ENCODE measurements around the gene PPP2R3B. TPM values are rescaled to one million over a fixed set of nuclear protein-coding genes. Genes with fewer than 3 reads are reported as not detected.
"Not testable (repeated sequence)": the region's sequence is repeated elsewhere in the genome, so short reads cannot be mapped to it uniquely, and the experiment has no call there.

Gene PPP2R3B
- total RNA-seq, 2 experiments from 2014 or later: 25.5 to 30.6 TPM

- Mint-ChIP-seq H3K4me1 (peaks cover 7% of the 10 kb centered on the region), H3K9me3 (no peaks in the 10 kb centered on the region), H3K27ac (peak overlapping the region; percentile 72), H3K27me3 (peaks cover 3% of the 10 kb centered on the region), H3K4me3 (peak overlapping the region; percentile 70), H3K36me3 (no peaks in the 10 kb centered on the region)
- DNase-seq: peak; percentile 61
These were observed 404 bp downstream of the PPP2R3B start for GRCh38 chrX:386239-386767.

DNA sequence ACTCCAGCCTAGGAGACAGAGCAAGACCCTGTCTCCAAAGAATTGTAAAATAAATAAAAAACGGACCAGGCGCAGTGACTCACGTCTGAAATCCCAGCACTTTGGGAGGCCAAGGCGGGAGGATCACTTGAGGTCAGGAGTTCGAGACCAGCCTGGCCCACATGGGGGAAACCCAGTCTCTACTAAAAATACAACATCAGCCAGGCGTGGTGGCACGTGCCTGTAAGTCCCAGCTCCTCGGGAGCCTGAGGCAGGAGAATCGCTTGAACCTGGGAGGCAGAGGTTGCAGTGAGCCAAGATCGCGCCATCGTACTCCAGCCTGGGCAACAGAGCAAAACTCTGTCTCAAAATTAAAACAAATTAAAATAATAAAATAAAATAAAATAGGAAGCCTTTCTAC is 971 bp downstream of the PPP2R3B start:
- H3K9me3 Mint-ChIP-seq, H3K4me1 Mint-ChIP-seq, DNase-seq, H3K27me3 Mint-ChIP-seq, H3K36me3 Mint-ChIP-seq: not testable (repeated sequence)
- peak overlapping the region; percentile 70 for H3K4me3 Mint-ChIP-seq
- H3K27ac Mint-ChIP-seq: peak overlapping the region; percentile 72

DNA sequence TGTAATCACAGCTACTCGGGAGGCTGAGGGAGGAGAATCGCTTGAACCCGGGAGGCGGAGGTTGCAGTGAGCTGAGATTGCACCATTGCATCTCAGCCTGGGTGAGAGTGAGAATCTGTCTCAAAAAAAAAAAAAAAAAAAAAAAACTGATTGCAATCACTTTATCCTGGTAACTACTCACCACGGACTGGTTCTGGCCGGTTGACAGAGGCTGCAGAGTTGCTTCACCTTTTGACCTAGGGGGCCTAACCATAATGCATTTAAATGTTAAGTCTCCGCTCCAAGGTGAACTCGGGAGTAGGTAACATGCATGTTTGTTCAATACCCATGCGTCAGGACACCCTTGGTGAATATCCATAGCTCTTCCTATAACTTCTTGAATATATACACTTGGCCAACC is 1.8 kb downstream of the PPP2R3B start:
- no peak for DNase-seq
- H3K9me3 Mint-ChIP-seq: no peaks in the 10 kb centered on the region
- peaks cover 7% of the 10 kb centered on the region for H3K4me1 Mint-ChIP-seq
- no peak overlapping the region for H3K4me3 Mint-ChIP-seq
- H3K36me3 Mint-ChIP-seq: no peaks in the 10 kb centered on the region
- H3K27me3 Mint-ChIP-seq: peaks cover 3% of the 10 kb centered on the region
- H3K27ac Mint-ChIP-seq: no peak overlapping the region

- Mint-ChIP-seq H3K27me3 (peaks cover 21% of the 10 kb centered on the region), H3K4me1 (peaks cover 17% of the 10 kb centered on the region), H3K36me3 (no peaks in the 10 kb centered on the region), H3K4me3 (no peak overlapping the region), H3K27ac (peak overlapping the region; percentile 29), H3K9me3 (no peaks in the 10 kb centered on the region)
- DNase-seq: peak; percentile 22
These were observed 8.3 kb downstream of the PPP2R3B start for GRCh38 chrX:378443-378842.

- H3K9me3 Mint-ChIP-seq, DNase-seq, H3K4me3 Mint-ChIP-seq, H3K27ac Mint-ChIP-seq, H3K36me3 Mint-ChIP-seq: not testable (repeated sequence)
- Mint-ChIP-seq H3K4me1 (peaks cover 33% of the 10 kb centered on the region), H3K27me3 (peaks cover 39% of the 10 kb centered on the region)
These were observed 10.5 kb downstream of the PPP2R3B start for GRCh38 chrX:376206-376605.

DNA sequence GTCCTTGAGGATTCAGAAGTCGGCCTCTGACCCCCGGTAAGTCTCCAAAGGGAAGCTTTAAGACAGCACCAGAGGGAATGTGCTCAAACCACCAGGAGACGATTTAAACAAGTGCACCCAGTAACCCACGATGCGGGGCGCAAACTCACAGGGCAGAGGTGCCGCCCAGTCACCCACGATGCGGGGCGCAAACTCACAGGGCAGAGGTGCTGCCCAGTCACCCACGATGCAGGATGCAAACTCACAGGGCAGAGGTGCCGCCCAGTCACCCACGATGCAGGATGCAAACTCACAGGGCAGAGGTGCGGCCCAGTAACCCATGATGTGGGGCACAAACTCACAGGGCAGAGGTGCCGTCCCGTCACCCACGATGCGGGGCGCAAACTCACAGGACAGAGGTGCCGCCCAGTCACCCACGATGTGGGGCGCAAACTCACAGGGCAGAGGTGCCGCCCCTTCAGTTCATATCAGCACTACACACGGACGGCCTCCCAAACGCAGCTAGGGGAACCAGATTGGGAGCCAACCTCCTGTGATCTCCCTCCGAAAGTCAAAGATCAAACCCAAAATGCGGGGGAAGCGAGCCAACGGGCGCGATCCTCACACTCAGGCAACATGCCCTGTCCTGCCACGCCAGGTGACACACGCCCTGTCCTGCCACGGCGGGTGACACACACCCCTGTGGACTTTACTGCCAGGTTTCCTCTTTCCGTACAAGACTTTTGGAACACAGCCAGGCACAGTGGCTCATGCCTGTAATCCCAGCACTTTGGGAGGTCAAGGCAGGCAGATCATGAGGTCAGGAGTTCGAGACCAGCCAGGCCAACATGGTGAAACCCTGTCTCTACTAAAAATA is 11.3 kb downstream of the PPP2R3B start:
- Mint-ChIP-seq H3K9me3 (no peaks in the 10 kb centered on the region), H3K36me3 (peaks cover 10% of the 10 kb centered on the region), H3K27ac (no peak overlapping the region), H3K4me1 (peaks cover 33% of the 10 kb centered on the region), H3K27me3 (peaks cover 41% of the 10 kb centered on the region), H3K4me3 (peak overlapping the region; percentile 83)
- DNase-seq: no peak

DNA sequence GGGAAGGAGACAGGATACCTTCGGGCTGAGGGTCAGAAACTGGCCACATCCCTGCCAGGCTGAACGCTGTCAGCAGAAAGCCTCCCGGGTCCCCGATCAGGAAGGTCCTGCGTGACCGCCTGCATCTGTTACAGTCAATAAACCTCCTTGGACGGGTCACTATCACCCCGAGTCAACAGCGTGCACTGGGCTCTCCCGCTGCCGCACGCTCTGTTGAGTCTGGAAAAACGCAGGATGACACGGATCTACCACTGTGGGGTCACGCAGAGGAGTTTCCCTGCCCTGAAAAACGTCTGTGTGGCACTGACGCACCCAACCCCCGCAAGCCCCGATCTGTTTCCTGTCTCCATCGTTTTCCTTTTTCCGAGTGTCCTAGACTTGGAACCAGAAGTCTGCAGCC is 12.1 kb downstream of the PPP2R3B start:
- H3K27me3 Mint-ChIP-seq: peaks cover 41% of the 10 kb centered on the region
- peak overlapping the region; percentile 83 for H3K4me3 Mint-ChIP-seq
- no peak overlapping the region for H3K27ac Mint-ChIP-seq
- peaks cover 33% of the 10 kb centered on the region for H3K4me1 Mint-ChIP-seq
- DNase-seq: peak; percentile 31
- H3K9me3 Mint-ChIP-seq: no peaks in the 10 kb centered on the region
- H3K36me3 Mint-ChIP-seq: peaks cover 10% of the 10 kb centered on the region

DNA sequence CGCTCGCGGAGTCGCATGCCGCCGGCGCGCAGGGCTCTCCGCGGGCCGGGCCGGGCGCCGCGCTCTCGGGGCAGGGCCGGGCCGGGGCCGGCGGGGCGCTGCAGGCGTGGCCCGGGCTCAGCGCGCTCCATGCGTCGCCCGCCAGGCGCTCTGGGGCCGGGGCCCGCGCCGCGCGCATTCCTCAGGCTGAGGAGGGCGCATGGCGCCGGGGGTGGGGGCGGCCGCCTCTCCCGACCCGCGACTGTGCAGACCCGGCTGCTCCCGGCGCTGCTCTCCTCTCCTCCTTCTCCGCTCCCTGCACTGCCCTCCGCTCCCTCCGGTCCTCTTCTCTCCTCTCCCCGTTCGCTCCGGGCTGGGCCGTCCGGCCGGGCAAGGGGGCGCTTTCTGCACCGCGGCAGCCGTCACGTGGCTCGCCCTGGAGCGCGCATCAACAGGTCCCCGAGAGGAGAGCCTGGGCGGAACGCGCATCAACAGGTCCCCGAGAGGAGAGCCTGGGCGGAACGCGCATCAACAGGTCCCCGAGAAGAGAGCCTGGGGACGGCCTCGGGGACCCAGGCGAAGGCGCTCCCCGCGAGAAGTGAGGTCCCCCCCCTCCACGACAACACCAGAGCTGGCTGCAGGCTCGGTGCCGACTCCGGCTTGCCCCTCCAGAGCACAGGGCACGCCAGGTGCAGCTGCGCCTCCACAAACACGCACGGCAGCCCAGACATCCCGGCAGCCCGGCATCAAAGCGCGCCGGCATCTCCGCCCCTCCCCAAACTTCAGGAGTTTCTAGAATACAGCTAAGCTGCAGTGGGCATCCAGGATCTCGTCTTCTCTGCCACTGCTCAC is 12.9 kb downstream of the PPP2R3B start:
- H3K9me3 Mint-ChIP-seq: no peaks in the 10 kb centered on the region
- H3K4me3 Mint-ChIP-seq: peak overlapping the region; percentile 83
- peaks cover 41% of the 10 kb centered on the region for H3K27me3 Mint-ChIP-seq
- peaks cover 33% of the 10 kb centered on the region for H3K4me1 Mint-ChIP-seq
- peaks cover 10% of the 10 kb centered on the region for H3K36me3 Mint-ChIP-seq
- H3K27ac Mint-ChIP-seq: peak overlapping the region; percentile 56
- DNase-seq: peak; percentile 53

- no peak for DNase-seq
- peaks cover 41% of the 10 kb centered on the region for H3K27me3 Mint-ChIP-seq
- peaks cover 26% of the 10 kb centered on the region for H3K4me1 Mint-ChIP-seq
- H3K36me3 Mint-ChIP-seq: peaks cover 10% of the 10 kb centered on the region
- no peaks in the 10 kb centered on the region for H3K9me3 Mint-ChIP-seq
- H3K27ac Mint-ChIP-seq: peak overlapping the region; percentile 38
- peak overlapping the region; percentile 75 for H3K4me3 Mint-ChIP-seq
These were observed 13.7 kb downstream of the PPP2R3B start for GRCh38 chrX:372856-373640.

GRCh38 chrX:371907-372306 is 14.8 kb downstream of the PPP2R3B start:
- H3K4me1 Mint-ChIP-seq: peaks cover 25% of the 10 kb centered on the region
- no peak for DNase-seq
- peaks cover 11% of the 10 kb centered on the region for H3K36me3 Mint-ChIP-seq
- H3K4me3 Mint-ChIP-seq: peak overlapping the region; percentile 75
- H3K27me3 Mint-ChIP-seq: peaks cover 41% of the 10 kb centered on the region
- no peak overlapping the region for H3K27ac Mint-ChIP-seq
- no peaks in the 10 kb centered on the region for H3K9me3 Mint-ChIP-seq

DNA sequence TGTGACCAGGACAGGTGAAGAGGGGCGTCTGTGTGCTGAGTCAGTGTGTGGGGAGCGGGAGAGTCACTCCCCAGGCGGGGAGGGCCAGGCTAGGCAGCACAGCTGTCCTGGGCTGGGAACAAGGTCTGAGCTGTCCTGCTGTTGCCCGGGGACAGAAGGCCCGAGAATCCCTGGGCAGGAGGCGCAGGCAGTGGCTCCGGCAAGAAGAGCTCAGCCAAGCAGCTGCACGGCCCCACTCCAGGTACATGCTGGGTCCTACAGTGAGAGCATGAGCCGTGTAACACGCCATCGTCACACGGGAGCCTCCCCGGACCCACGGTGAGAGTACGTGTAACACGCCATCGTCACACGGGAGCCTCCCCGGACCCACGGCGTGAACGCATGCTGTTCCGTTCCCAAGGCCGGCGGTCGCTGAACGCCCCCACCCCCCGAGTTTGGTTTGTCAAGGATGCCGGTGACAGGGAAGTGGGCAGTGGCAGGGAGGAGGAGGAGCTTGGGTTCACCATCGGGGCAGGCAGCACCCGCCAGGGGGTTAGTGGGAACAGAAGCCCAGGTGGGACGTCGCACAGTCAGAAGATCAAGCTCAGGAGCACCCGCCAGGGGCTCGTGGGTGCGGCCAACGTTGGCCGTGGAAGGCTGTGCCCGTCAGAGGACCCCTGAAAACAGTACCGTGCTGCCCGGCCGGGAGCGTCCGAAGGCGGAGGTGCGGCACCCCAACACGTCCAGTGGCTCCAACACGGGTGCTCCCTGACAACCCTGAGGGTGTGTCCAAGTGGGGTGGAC is 15.6 kb downstream of the PPP2R3B start:
- H3K27me3 Mint-ChIP-seq: peaks cover 41% of the 10 kb centered on the region
- H3K9me3 Mint-ChIP-seq: no peaks in the 10 kb centered on the region
- H3K27ac Mint-ChIP-seq: no peak overlapping the region
- DNase-seq: no peak
- H3K4me1 Mint-ChIP-seq: peaks cover 25% of the 10 kb centered on the region
- peaks cover 11% of the 10 kb centered on the region for H3K36me3 Mint-ChIP-seq
- H3K4me3 Mint-ChIP-seq: peak overlapping the region; percentile 75

DNA sequence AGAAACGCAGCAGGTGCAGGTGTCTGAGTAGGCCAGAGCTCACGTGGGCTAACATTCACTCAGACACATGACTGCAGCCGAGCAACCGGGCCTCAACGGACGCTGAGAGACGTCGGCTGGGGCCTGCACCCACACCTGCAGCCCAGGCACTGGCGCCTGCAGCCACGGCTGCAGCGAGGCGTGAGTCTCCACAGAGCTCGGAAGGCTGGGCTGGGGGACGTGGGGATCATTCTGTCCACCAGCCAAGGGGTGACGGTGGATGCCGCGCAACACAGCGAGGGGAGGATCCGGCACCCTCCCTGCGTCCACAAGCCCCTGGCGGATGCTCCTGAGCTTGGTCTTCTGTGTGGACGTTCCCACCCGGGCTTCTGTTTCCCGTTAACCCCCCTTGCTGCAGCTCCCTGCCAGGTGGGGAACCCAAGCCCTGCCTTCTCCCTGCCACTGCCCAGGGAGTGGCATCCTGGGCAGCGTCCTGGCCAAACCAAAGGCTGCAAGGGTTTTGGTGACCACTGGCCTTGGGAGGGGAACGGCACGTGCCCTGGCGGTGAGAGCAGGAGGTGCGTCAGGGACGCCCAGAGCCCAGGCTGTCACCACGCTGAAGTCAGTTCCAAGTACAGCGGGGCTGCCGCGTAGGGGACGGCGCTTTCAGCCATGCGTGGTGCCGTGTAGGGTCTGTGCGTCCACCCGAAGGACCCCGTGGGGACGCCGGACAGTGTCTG is 16.3 kb downstream of the PPP2R3B start:
- no peak for DNase-seq
- H3K27me3 Mint-ChIP-seq: peaks cover 38% of the 10 kb centered on the region
- peaks cover 25% of the 10 kb centered on the region for H3K4me1 Mint-ChIP-seq
- H3K4me3 Mint-ChIP-seq: no peak overlapping the region
- H3K36me3 Mint-ChIP-seq: peaks cover 11% of the 10 kb centered on the region
- H3K9me3 Mint-ChIP-seq: no peaks in the 10 kb centered on the region
- H3K27ac Mint-ChIP-seq: no peak overlapping the region

DNA sequence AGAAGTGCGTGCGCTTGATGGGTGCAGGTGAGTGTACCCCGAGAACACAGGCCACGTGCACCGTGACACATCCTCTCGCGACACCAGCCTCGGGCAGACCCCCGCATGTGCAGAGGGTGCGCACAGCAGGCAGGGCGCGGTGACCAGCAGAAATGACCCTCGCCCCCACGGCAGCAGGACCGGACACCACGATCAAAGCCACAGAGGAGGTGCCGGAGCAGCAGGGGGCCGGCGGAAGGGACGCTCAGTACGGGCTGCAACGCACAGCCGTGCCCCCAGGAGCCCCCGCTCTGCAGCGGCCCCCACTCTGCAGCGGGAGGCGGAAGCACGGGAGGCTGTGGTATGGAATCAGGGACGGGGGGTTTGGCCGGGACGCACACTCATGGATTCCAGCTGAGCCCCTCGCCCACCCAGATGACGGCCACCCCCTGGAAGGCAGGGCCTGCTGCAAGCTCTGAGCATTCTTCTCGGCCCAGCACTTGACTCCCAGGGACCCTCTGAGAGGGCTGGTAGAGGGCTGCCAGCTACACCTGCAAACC is 17.1 kb downstream of the PPP2R3B start:
- Mint-ChIP-seq H3K9me3 (no peaks in the 10 kb centered on the region), H3K4me3 (no peak overlapping the region), H3K27ac (no peak overlapping the region), H3K4me1 (peaks cover 20% of the 10 kb centered on the region), H3K27me3 (peaks cover 30% of the 10 kb centered on the region), H3K36me3 (peaks cover 11% of the 10 kb centered on the region)
- DNase-seq: no peak
